GM23338 (cell line): ENCODE measurements around the gene KMT2C. TPM values are rescaled to one million over a fixed set of nuclear protein-coding genes. Genes with fewer than 3 reads are reported as not detected.

Source experiments
- ATAC-seq: fragments of 200-7000 bp; cut with Tn5 transposase; 3 replicates; pipeline ENCODE4 v1.9.1; 2020
- DNase-seq: peaks from one replicate; pipeline ENCODE4 v3.0.0-alpha.2; 2015; ENCODE audit warnings: low spot score
- H2AFZ ChIP-seq: fragments of 200-600 bp; sonication (generic); 2 replicates; pipeline ENCODE4 v1.8.0; 2016; ENCODE audit warnings: antibody characterized with exemption, mild to moderate bottlenecking, moderate library complexity
- H3F3A ChIP-seq: fragments of 200-600 bp; sonication (generic); replicated peaks from 2 replicates; pipeline ENCODE4 v1.8.0; 2017; ENCODE audit warnings: antibody characterized with exemption, mixed run types, low read depth
- H3K27ac ChIP-seq: fragments of 200-600 bp; sonication (generic); 2 replicates; pipeline ENCODE4 v1.6.1; 2016; ENCODE audit warnings: low read depth
- H3K27me3 ChIP-seq: fragments of 200-600 bp; sonication (generic); 2 replicates; pipeline ENCODE4 v1.8.0; 2016; ENCODE audit warnings: mild to moderate bottlenecking, mixed run types, moderate library complexity; ENCODE audit not compliant: insufficient read depth
- H3K36me3 ChIP-seq: fragments of 200-600 bp; sonication (generic); 2 replicates; pipeline ENCODE4 v1.8.0; 2016; ENCODE audit warnings: mild to moderate bottlenecking; ENCODE audit not compliant: insufficient read depth
- H3K4me1 ChIP-seq: fragments of 200-600 bp; sonication (generic); 2 replicates; pipeline ENCODE4 v1.8.0; 2016; ENCODE audit warnings: mild to moderate bottlenecking, moderate library complexity; ENCODE audit not compliant: insufficient read depth
- H3K4me2 ChIP-seq: fragments of 200-600 bp; sonication (generic); 2 replicates; pipeline ENCODE4 v1.7.1; 2017; ENCODE audit warnings: mixed run types
- H3K4me3 ChIP-seq: fragments of 200-600 bp; sonication (generic); 2 replicates; pipeline ENCODE4 v1.6.1; 2016; ENCODE audit warnings: mixed run types
- H3K79me2 ChIP-seq: fragments of 200-600 bp; sonication (generic); replicated peaks from 2 replicates; pipeline ENCODE4 v1.8.0; 2017; ENCODE audit warnings: mild to moderate bottlenecking; ENCODE audit not compliant: insufficient read depth
- H3K9me2 ChIP-seq: fragments of 200-600 bp; sonication (generic); 2 replicates; pipeline ENCODE4 v1.8.0; 2017; ENCODE audit not compliant: insufficient read depth
- H4K20me1 ChIP-seq: fragments of 200-600 bp; sonication (generic); replicated peaks from 2 replicates; pipeline ENCODE4 v1.8.0; 2017; ENCODE audit warnings: mild to moderate bottlenecking; ENCODE audit not compliant: insufficient read depth
- H3K27ac Mint-ChIP-seq: 2 replicates; pipeline ENCODE4 v1.8.0; 2020; ENCODE audit warnings: inconsistent platforms, mild to moderate bottlenecking, moderate library complexity, mixed read lengths
- H3K27me3 Mint-ChIP-seq: 3 replicates; pipeline ENCODE4 v1.8.0; 2022; ENCODE audit warnings: low read depth, mild to moderate bottlenecking, moderate library complexity, mixed read lengths, inconsistent platforms; ENCODE audit not compliant: insufficient read depth, poor library complexity
- H3K36me3 Mint-ChIP-seq: 3 replicates; pipeline ENCODE4 v1.8.0; 2021; ENCODE audit warnings: low read depth, mild to moderate bottlenecking, inconsistent platforms, moderate library complexity, mixed read lengths
- H3K4me1 Mint-ChIP-seq: 3 replicates; pipeline ENCODE4 v1.8.0; 2020; ENCODE audit warnings: mild to moderate bottlenecking, inconsistent platforms, mixed read lengths
- H3K4me3 Mint-ChIP-seq: 3 replicates; pipeline ENCODE4 v1.8.0; 2021; ENCODE audit warnings: moderate library complexity, mild to moderate bottlenecking, inconsistent platforms, mixed read lengths
- H3K9me3 Mint-ChIP-seq: 3 replicates; pipeline ENCODE4 v1.8.0; 2020; ENCODE audit warnings: moderate library complexity, mild to moderate bottlenecking, inconsistent platforms, mixed read lengths
- CREB1 ChIP-seq: fragments of 250-450 bp; sonication (Bioruptor Pico); IDR thresholded peaks from 2 replicates; pipeline ENCODE4 v1.5.0; 2020; ENCODE audit warnings: low read depth, mild to moderate bottlenecking, moderate library complexity
- EZH2 ChIP-seq: fragments of 200-600 bp; sonication (generic); IDR thresholded peaks from one replicate; pipeline ENCODE4 v1.8.0; 2017; ENCODE audit warnings: antibody characterized with exemption, mild to moderate bottlenecking, low read depth; ENCODE audit not compliant: unreplicated experiment
- EZH2phosphoT487 ChIP-seq: fragments of 200-600 bp; sonication (generic); IDR thresholded peaks from one replicate; pipeline ENCODE4 v1.8.1; 2018; ENCODE audit warnings: antibody characterized with exemption; ENCODE audit not compliant: unreplicated experiment
- JUNB ChIP-seq: IDR thresholded peaks from one replicate; pipeline ENCODE4 v1.6.1; 2016; ENCODE audit warnings: antibody characterized with exemption; ENCODE audit not compliant: unreplicated experiment
- NANOG ChIP-seq: IDR thresholded peaks from 2 replicates; pipeline ENCODE4 v1.6.1; 2016; ENCODE audit warnings: antibody characterized with exemption, borderline replicate concordance
- POLR2AphosphoS5 ChIP-seq: IDR thresholded peaks from 2 replicates; pipeline ENCODE4 v1.6.1; 2016; ENCODE audit warnings: antibody characterized with exemption, low read depth
- STAT1 ChIP-seq: IDR thresholded peaks from one replicate; pipeline ENCODE4 v1.6.1; 2016; ENCODE audit warnings: antibody characterized with exemption; ENCODE audit not compliant: unreplicated experiment
- ZNF114 ChIP-seq: fragments of 250-450 bp; sonication (Bioruptor Pico); IDR thresholded peaks from 2 replicates; pipeline ENCODE4 v1.5.0; 2020; ENCODE audit warnings: mild to moderate bottlenecking, moderate library complexity
- ZNF331 ChIP-seq: fragments of 250-450 bp; sonication (Bioruptor Pico); IDR thresholded peaks from 2 replicates; pipeline ENCODE4 v1.5.0; 2020; ENCODE audit warnings: low read depth, mild to moderate bottlenecking, moderate library complexity
- polyA plus RNA-seq: library from polyadenylated mRNA; unstranded; fragments of >200 nt; fragmentation: Nextera tagmentation; extraction: Ambion mirVana; gene quantifications from 2 replicates; pipeline ENCODE4 v1.2.1, GENCODE V29; 2016
- total RNA-seq: library from RNA; depleted of rRNA; stranded (reverse); fragments of >200 nt; shearing (Covaris generic); gene quantifications from 2 replicates; pipeline ENCODE4 v1.2.3, GENCODE V29; 2014
- TF ChIP-seq, protein P1 (sequence below): fragments of 250-450 bp; sonication (Bioruptor Pico); IDR thresholded peaks from 2 replicates; pipeline ENCODE4 v1.5.0; 2020; ENCODE audit warnings: mild to moderate bottlenecking, moderate library complexity

Gene KMT2C
- total and polyA plus RNA-seq, 2 experiments from 2014 or later: 11.4 to 39.0 TPM

DNA sequence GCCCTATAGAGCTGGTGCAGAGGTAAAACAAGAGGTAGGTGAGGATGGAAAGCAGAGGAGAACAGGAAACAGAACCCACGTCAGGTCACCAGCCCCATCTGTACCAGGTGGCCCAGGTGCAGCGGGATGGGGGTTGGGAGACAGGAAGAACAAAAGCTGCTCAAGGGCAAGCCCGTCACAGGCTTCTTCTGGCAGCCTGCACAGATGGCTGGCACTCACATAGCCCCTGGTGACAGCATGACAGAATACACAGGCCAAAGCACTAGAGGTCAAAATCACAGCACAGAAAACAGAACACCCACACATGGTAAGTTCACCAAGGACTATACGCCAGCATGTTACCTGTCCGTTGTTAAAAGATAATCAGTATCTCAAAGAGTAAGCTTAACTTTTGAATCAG, 283.5 kb downstream of the KMT2C start (continued):
- TF ChIP-seq, protein P1, sequence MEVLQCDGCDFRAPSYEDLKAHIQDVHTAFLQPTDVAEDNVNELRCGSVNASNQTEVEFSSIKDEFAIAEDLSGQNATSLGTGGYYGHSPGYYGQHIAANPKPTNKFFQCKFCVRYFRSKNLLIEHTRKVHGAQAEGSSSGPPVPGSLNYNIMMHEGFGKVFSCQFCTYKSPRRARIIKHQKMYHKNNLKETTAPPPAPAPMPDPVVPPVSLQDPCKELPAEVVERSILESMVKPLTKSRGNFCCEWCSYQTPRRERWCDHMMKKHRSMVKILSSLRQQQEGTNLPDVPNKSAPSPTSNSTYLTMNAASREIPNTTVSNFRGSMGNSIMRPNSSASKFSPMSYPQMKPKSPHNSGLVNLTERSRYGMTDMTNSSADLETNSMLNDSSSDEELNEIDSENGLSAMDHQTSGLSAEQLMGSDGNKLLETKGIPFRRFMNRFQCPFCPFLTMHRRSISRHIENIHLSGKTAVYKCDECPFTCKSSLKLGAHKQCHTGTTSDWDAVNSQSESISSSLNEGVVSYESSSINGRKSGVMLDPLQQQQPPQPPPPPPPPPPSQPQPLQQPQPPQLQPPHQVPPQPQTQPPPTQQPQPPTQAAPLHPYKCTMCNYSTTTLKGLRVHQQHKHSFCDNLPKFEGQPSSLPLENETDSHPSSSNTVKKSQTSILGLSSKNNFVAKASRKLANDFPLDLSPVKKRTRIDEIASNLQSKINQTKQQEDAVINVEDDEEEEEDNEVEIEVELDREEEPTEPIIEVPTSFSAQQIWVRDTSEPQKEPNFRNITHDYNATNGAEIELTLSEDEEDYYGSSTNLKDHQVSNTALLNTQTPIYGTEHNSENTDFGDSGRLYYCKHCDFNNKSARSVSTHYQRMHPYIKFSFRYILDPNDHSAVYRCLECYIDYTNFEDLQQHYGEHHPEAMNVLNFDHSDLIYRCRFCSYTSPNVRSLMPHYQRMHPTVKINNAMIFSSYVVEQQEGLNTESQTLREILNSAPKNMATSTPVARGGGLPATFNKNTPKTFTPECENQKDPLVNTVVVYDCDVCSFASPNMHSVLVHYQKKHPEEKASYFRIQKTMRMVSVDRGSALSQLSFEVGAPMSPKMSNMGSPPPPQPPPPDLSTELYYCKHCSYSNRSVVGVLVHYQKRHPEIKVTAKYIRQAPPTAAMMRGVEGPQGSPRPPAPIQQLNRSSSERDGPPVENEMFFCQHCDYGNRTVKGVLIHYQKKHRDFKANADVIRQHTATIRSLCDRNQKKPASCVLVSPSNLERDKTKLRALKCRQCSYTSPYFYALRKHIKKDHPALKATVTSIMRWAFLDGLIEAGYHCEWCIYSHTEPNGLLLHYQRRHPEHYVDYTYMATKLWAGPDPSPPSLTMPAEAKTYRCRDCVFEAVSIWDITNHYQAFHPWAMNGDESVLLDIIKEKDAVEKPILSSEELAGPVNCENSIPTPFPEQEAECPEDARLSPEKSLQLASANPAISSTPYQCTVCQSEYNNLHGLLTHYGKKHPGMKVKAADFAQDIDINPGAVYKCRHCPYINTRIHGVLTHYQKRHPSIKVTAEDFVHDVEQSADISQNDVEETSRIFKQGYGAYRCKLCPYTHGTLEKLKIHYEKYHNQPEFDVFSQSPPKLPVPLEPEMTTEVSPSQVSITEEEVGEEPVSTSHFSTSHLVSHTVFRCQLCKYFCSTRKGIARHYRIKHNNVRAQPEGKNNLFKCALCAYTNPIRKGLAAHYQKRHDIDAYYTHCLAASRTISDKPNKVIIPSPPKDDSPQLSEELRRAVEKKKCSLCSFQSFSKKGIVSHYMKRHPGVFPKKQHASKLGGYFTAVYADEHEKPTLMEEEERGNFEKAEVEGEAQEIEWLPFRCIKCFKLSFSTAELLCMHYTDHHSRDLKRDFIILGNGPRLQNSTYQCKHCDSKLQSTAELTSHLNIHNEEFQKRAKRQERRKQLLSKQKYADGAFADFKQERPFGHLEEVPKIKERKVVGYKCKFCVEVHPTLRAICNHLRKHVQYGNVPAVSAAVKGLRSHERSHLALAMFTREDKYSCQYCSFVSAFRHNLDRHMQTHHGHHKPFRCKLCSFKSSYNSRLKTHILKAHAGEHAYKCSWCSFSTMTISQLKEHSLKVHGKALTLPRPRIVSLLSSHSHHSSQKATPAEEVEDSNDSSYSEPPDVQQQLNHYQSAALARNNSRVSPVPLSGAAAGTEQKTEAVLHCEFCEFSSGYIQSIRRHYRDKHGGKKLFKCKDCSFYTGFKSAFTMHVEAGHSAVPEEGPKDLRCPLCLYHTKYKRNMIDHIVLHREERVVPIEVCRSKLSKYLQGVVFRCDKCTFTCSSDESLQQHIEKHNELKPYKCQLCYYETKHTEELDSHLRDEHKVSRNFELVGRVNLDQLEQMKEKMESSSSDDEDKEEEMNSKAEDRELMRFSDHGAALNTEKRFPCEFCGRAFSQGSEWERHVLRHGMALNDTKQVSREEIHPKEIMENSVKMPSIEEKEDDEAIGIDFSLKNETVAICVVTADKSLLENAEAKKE (CRISPR knock-in tag): no peak
- TF ChIP-seq JUNB (no peak), ZNF114 (CRISPR knock-in tag) (no peak), STAT1 (no peak), POLR2AphosphoS5 (no peak), EZH2phosphoT487 (no peak)

DNA sequence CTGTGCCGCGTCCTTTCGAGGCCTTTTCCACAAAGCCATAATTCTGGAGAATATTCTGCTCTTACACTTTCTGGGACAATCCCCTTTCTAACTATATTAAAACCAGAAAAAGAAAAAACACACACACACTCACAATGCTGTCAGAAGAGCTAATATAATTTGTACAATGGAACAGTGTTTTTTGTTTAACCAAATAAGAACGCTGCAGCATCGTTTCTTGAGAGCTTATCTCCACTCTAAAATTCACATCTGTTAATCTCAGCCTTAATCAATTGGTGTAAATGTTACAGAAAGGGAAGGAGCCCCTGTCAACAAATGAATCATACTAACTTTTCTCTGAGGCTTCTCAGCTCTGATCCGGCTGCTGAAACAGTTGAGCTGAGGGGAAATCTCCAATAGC, 286.4 kb downstream of the KMT2C start:
- no peaks in the 10 kb centered on the region for H3K4me1 ChIP-seq
- Mint-ChIP-seq H3K4me1 (no peaks in the 10 kb centered on the region), H3K4me3 (no peak overlapping the region), H3K36me3 (peaks cover 54% of the 10 kb centered on the region), H3K9me3 (no peaks in the 10 kb centered on the region), H3K27me3 (peaks cover 2% of the 10 kb centered on the region), H3K27ac (no peak overlapping the region)
- DNase-seq: no peak
- no peak for ATAC-seq
- H3K9me2 ChIP-seq: no peaks in the 10 kb centered on the region
- H2AFZ ChIP-seq: no peak overlapping the region
- H3K4me3 ChIP-seq: no peak overlapping the region
- peaks cover 12% of the 10 kb centered on the region for H3K36me3 ChIP-seq
- H3K4me2 ChIP-seq: no peak overlapping the region
- H3K27me3 ChIP-seq: no peaks in the 10 kb centered on the region
- no peak overlapping the region for H3K27ac ChIP-seq
- peaks cover 6% of the 10 kb centered on the region; the same call in 1 of the 2 replicates for H4K20me1 ChIP-seq
- no peaks in the 10 kb centered on the region for H3K79me2 ChIP-seq
- H3F3A ChIP-seq: no peaks in the 10 kb centered on the region
- no peak for TF ChIP-seq CREB1 (CRISPR knock-in tag)
- no peak for TF ChIP-seq ZNF331 (CRISPR knock-in tag)
- TF ChIP-seq EZH2: no peak
- no peak for TF ChIP-seq EZH2phosphoT487
- TF ChIP-seq, protein P1 (CRISPR knock-in tag): no peak
- TF ChIP-seq ZNF114 (CRISPR knock-in tag): no peak
- no peak for TF ChIP-seq POLR2AphosphoS5
- no peak for TF ChIP-seq JUNB
- TF ChIP-seq NANOG: no peak
